ENCODE measurements around the gene SETD2.
"Not testable (repeated sequence)": the region's sequence is repeated elsewhere in the genome, so short reads cannot be mapped to it uniquely, and the experiment has no call there.

The SETD2 gene

GRCh38 chr3:47026432-47026831, 137.5 kb downstream of the SETD2 start:
- not testable (repeated sequence) for DNase-seq

- DNase-seq, result no peak
Observed at GRCh38 chr3:47024932-47025331, 139.0 kb downstream of the SETD2 start.

GRCh38 chr3:47022641-47023071, 141.3 kb downstream of the SETD2 start:
- DNase-seq, result peak; percentile 72

- DNase-seq, result no peak
Observed at GRCh38 chr3:47020311-47020710, 143.6 kb downstream of the SETD2 start.

- no peak for DNase-seq
Observed at GRCh38 chr3:47019201-47019600, 144.7 kb downstream of the SETD2 start.

- DNase-seq, result no peak
Observed at GRCh38 chr3:47018269-47018611, 145.7 kb downstream of the SETD2 start.

GRCh38 chr3:47017504-47018268, 146.2 kb downstream of the SETD2 start:
- no peak for DNase-seq

GRCh38 chr3:47016934-47017435, 146.9 kb downstream of the SETD2 start:
- no peak for DNase-seq

- no peak for DNase-seq
Observed at GRCh38 chr3:47016086-47016933, 147.6 kb downstream of the SETD2 start.

GRCh38 chr3:47015151-47015550, 148.8 kb downstream of the SETD2 start:
- DNase-seq, result no peak

- no peak for DNase-seq
Observed at GRCh38 chr3:47014036-47014435, 149.9 kb downstream of the SETD2 start.

- DNase-seq, result no peak
Observed at GRCh38 chr3:47013231-47013630, 150.7 kb downstream of the SETD2 start.

GRCh38 chr3:47012342-47013230, 151.3 kb downstream of the SETD2 start:
- DNase-seq, result peak; percentile 57

- no peak for DNase-seq
Observed at GRCh38 chr3:47011371-47011770, 152.5 kb downstream of the SETD2 start.

GRCh38 chr3:47010910-47011309, 153.0 kb downstream of the SETD2 start:
- DNase-seq, result no peak

GRCh38 chr3:47010111-47010712, 153.7 kb downstream of the SETD2 start:
- no peak for DNase-seq

- peak; percentile 94 for DNase-seq
Observed at GRCh38 chr3:47009225-47010110, 154.4 kb downstream of the SETD2 start.

- DNase-seq, result no peak
Observed at GRCh38 chr3:47008851-47009224, 155.1 kb downstream of the SETD2 start.

GRCh38 chr3:47008234-47008796, 155.6 kb downstream of the SETD2 start:
- DNase-seq, result no peak

GRCh38 chr3:47007482-47008233, 156.3 kb downstream of the SETD2 start:
- no peak for DNase-seq

Measured in NCI-H82 (cell line).